ENCODE results near the gene SLC19A2.

DNA sequence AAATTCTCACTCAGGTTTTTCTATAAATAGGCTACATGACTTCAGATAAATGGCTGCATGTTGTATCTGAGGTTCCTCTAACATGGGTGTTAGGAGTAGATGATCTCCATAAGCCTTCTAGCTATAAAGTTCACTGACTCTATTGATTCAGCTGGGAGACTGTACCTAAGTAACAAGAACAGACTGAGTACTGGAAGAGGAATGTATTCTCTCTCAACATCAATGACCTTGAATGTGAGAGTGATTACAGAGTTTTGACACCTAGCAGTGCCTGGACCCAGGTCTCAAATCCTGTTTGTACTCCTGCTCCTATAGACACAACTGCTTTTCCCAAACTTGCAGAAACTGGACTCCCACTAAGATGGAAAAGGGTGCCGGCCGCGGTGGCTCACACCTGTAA lies 8.6 kb upstream of the SLC19A2 start:
- no peak for TF ChIP-seq POLR2AphosphoS5 (IDR thresholded peaks at IDR 0.05)
- TF ChIP-seq, protein P1, sequence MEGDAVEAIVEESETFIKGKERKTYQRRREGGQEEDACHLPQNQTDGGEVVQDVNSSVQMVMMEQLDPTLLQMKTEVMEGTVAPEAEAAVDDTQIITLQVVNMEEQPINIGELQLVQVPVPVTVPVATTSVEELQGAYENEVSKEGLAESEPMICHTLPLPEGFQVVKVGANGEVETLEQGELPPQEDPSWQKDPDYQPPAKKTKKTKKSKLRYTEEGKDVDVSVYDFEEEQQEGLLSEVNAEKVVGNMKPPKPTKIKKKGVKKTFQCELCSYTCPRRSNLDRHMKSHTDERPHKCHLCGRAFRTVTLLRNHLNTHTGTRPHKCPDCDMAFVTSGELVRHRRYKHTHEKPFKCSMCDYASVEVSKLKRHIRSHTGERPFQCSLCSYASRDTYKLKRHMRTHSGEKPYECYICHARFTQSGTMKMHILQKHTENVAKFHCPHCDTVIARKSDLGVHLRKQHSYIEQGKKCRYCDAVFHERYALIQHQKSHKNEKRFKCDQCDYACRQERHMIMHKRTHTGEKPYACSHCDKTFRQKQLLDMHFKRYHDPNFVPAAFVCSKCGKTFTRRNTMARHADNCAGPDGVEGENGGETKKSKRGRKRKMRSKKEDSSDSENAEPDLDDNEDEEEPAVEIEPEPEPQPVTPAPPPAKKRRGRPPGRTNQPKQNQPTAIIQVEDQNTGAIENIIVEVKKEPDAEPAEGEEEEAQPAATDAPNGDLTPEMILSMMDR (IDR thresholded peaks at IDR 0.05), result no peak
